Heart right ventricle (tissue), 16 donors: ENCODE results near the gene C1GALT1C1. TPM values are rescaled to one million over a fixed set of nuclear protein-coding genes. Genes with fewer than 3 reads are reported as not detected.

Source experiments
- ATAC-seq, 8 donors: fragments of 200-7000 bp; cut with Tn5 transposase; one replicate each; pipeline ENCODE4 v1.9.1; 2020; ENCODE audit warnings: mild to moderate bottlenecking in 8 of 8, moderate library complexity in 8 of 8, moderate number of reproducible peaks in 1 of 8
- DNase-seq, 2 donors: peaks; one replicate each; pipeline ENCODE4 v3.0.0-alpha.2; 2020
- H3K27ac ChIP-seq, 10 donors: fragments of 200-600 bp; sonication (generic) in 2 of 10; one replicate each; pipeline versions ENCODE4 v1.5.0 to v1.8.0; 2020 to 2022; ENCODE audit warnings: mild to moderate bottlenecking in 3 of 10
- H3K27me3 ChIP-seq, 7 donors: fragments of 200-600 bp; one replicate each; pipeline ENCODE4 v1.8.0; 2021 to 2022; ENCODE audit warnings: mild to moderate bottlenecking in 2 of 7
- H3K36me3 ChIP-seq, 9 donors: fragments of 200-600 bp; sonication (generic) in 1 of 9; one replicate each; pipeline versions ENCODE4 v1.5.0 to v1.8.0; 2020 to 2022; ENCODE audit warnings: mild to moderate bottlenecking in 2 of 9
- H3K4me1 ChIP-seq, 9 donors: fragments of 200-600 bp; sonication (generic) in 1 of 9; one replicate each; pipeline versions ENCODE4 v1.5.0 to v1.8.0; 2020 to 2022; ENCODE audit warnings: mild to moderate bottlenecking in 4 of 9
- H3K4me3 ChIP-seq, 10 donors: fragments of 200-600 bp; sonication (generic) in 2 of 10; one replicate each; pipeline versions ENCODE4 v1.5.0 to v1.8.0; 2020 to 2022; ENCODE audit warnings: mild to moderate bottlenecking in 7 of 10, moderate library complexity in 2 of 10
- H3K9me3 ChIP-seq, 11 donors: fragments of 200-600 bp in 10 of 11; sonication (generic) in 2 of 11; one replicate each; pipeline versions ENCODE4 v1.5.0 to v1.8.0; 2013 to 2022; ENCODE audit warnings: mild to moderate bottlenecking in 2 of 11, control low read depth in 1 of 11, moderate library complexity in 1 of 11
- CTCF ChIP-seq, 9 donors: fragments of 200-600 bp; sonication (generic) in 2 of 9; IDR thresholded peaks; one replicate each; pipeline versions ENCODE4 v1.5.0 to v1.8.0; 2021 to 2022; ENCODE audit warnings: antibody characterized with exemption in 9 of 9, mild to moderate bottlenecking in 5 of 9, moderate library complexity in 1 of 9
- WGBS, 2 donors: extraction: QIAGEN DNeasy Blood & Tissue Kit; methylation state at CpG; one replicate each; pipeline ENCODE4 v1.1.7; 2013; ENCODE audit warnings: inconsistent platforms in 1 of 2; 5-methylcytosine and 5-hydroxymethylcytosine counted together
- intact Hi-C, 10 donors: fragments of 100-400 bp; cut with DNase I; formaldehyde crosslinking; loops; one replicate each; pipeline versions ENCODE4 v1.11.1 to v1.14.2; 2022
- polyA plus RNA-seq, 2 donors: library from polyadenylated mRNA; stranded (reverse); fragments of 200-250 nt; gene quantifications; one replicate each; pipeline ENCODE4 v1.2.3, GENCODE V29; 2013
- total RNA-seq, 10 donors: library from RNA; stranded (reverse); fragmentation: NEBNext Ultra II Directional in 3 of 10; extraction: Animal tissue kit (Norgen Biotek cat#: 25700) in 3 of 10; gene quantifications; one replicate each; pipeline versions ENCODE4 v1.2.1 to v1.2.4, GENCODE V29; 2021 to 2023
- donor health status: Arrhythmogenic right ventricular cardiomyopathy.
- donor health status: ischemic (EF 13 %, LVEDD 7.1; RV severe dilation, severe dysfunction).
- donor health status: healthy with polysubstance abuse.
- donor health status: DM: no; HTN: yes; CAD: no.
- donor health status: DM: no; HTN: no; CAD: no.
- donor health status: ischemic (EF 25% LVEDD 6.9; RV normal size, moderate dysfunction).
- donor health status: ischemic (EF 25% LVEDD 5.7; RV mildly dilated, moderate dysfunction).
- donor health status: healthy.
- donor health status: DM: yes; HTN: yes; CAD: no.
- donor health status: Ischemic cardiomyopathy.
- donor health status: ischemic (EF 35%, LVEDD 5.7; RV mildly dilated, moderate dysfunction).
- donor health status: nonischemic (EF 11% LVEDD 7.7; RV severe dilation, severe dysfunction).
- donor health status: DM: yes; HTN: yes; CAD: no.
- donor health status: PGD.
- donor health status: ischemic (EF 29% LVEDD 5.4; RV normal size, mild dysfunction).
- donor health status: nonischemic (EF 23%, LVEDD 6.1; RV moderate dilation, normal function).

C1GALT1C1 gene
- total and polyA plus RNA-seq, 12 donors, result 10.8 to 22.7 (median 17.2) TPM

DNA sequence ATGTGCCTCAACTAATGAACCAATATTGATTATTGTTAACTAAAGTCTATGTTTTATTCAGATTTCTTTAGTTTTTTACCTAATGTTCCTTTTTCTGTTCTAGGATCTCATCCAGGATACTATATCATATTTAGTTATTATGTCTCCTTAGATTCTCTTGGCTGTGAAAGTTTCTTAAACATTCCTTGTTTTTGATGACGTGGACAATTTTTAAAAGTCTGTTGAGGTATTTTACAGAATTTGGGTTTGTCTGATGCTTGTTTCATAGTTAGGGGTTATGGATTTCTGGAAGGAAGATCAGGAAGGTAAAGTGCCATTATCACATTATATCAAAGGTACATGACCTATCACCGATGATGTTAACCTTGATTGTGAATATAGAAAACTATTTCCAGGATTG lies 44.2 kb downstream of the C1GALT1C1 start:
- Histone ChIP-seq H3K36me3 (no peaks in the 10 kb centered on the region), H3K4me1 (no peaks in the 10 kb centered on the region), H3K4me3 (no peak overlapping the region), H3K9me3 (no peaks in the 10 kb centered on the region), H3K27ac (no peak overlapping the region), H3K27me3 (no peaks in the 10 kb centered on the region)
- no peak for ATAC-seq
- intact Hi-C loops, result no loop called here
- TF ChIP-seq CTCF (IDR thresholded peaks at IDR 0.05), result no peak
- 93 to 96% methylated on average over 2 of the region's 2 CpGs for WGBS, 2 donors
- DNase-seq, result no peak

Other genes starting within 250 kb of the C1GALT1C1 start
- gene LAMP2, start 160.8 kb downstream of the C1GALT1C1 start, total RNA-seq, result 10 to 100 TPM; 55.2 to 88.7 (median 61.5) TPM
- gene LAMP2, start 160.8 kb downstream of the C1GALT1C1 start, polyA plus RNA-seq, result 10 to 100 TPM; 14.9 to 30.9 TPM
- 10 to 100 TPM; 17.1 to 24.1 (median 19.9) TPM for gene CUL4B, start 69.1 kb downstream of the C1GALT1C1 start, total RNA-seq
- gene CUL4B, start 69.1 kb downstream of the C1GALT1C1 start, polyA plus RNA-seq, result 10 to 100 TPM in 1 of 2 donors, 1 to 10 TPM in 1; 8.2 to 12.7 TPM
- 10 to 100 TPM; 31.4 to 41.0 (median 35.6) TPM for gene MCTS1, start 26.0 kb downstream of the C1GALT1C1 start, total RNA-seq
- gene MCTS1, start 26.0 kb downstream of the C1GALT1C1 start, polyA plus RNA-seq, result 10 to 100 TPM; 31.5 to 41.4 TPM
- not detected for gene CT47B1, start 245.8 kb upstream of the C1GALT1C1 start, total RNA-seq
- not detected for gene CT47B1, start 245.8 kb upstream of the C1GALT1C1 start, polyA plus RNA-seq